Colonic mucosa (tissue), 4 donors: ENCODE results near the gene GSS. TPM values are rescaled to one million over a fixed set of nuclear protein-coding genes. Genes with fewer than 3 reads are reported as not detected.

Experiments
- DNase-seq: peaks from one replicate; pipeline ENCODE4 v3.0.0-alpha.2; 2020
- H3K27ac ChIP-seq: fragments of 200-600 bp; one replicate; pipeline ENCODE4 v1.8.0; 2021
- H3K27me3 ChIP-seq: fragments of 200-600 bp; one replicate; pipeline ENCODE4 v1.8.0; 2021
- H3K36me3 ChIP-seq: fragments of 200-600 bp; one replicate; pipeline ENCODE4 v1.8.0; 2021
- H3K4me1 ChIP-seq: fragments of 200-600 bp; one replicate; pipeline ENCODE4 v1.8.0; 2021; ENCODE audit warnings: mild to moderate bottlenecking
- H3K4me3 ChIP-seq: fragments of 200-600 bp; one replicate; pipeline ENCODE4 v1.8.0; 2021
- H3K9ac ChIP-seq, 2 donors: one replicate each; pipeline ENCODE4 v1.7.0; 2013; ENCODE audit warnings: control low read depth in 2 of 2, low read depth in 2 of 2, low read length in 2 of 2
- H3K9me3 ChIP-seq: fragments of 200-600 bp; one replicate; pipeline ENCODE4 v1.8.0; 2021
- intact Hi-C: fragments of 100-400 bp; cut with DNase I; formaldehyde crosslinking; loops from one replicate; pipeline ENCODE4 v1.14.1; 2022
- total RNA-seq, 2 donors: library from RNA; stranded (reverse); fragmentation: NEBNext Ultra II Directional in 1 of 2; extraction: Animal tissue kit (Norgen Biotek cat#: 25700) in 1 of 2; gene quantifications; one replicate each; pipeline ENCODE4 v1.2.1, GENCODE V29; 2021
- TF ChIP-seq, protein P1 (sequence below): fragments of 200-600 bp; IDR thresholded peaks from one replicate; pipeline ENCODE4 v1.8.0; 2022; ENCODE audit warnings: antibody characterized with exemption, mild to moderate bottlenecking
- donor health status: healthy.
- donor health status: DM: no; HTN: no; CAD: no.
- donor health status: DM: no; HTN: no; CAD: no.

Gene GSS
- total RNA-seq, 2 donors from 2014 or later: 83.4 to 109 TPM

GRCh38 chr20:34983995-34984735 is 28.6 kb upstream of the GSS start:
- Histone ChIP-seq H3K9ac (peak overlapping the region; percentile 26 to 76), H3K27me3 (no peaks in the 10 kb centered on the region), H3K9me3 (no peaks in the 10 kb centered on the region), H3K4me3 (no peak overlapping the region), H3K27ac (no peak overlapping the region), H3K36me3 (no peaks in the 10 kb centered on the region), H3K4me1 (peaks cover 11% of the 10 kb centered on the region)
- TF ChIP-seq, protein P1, sequence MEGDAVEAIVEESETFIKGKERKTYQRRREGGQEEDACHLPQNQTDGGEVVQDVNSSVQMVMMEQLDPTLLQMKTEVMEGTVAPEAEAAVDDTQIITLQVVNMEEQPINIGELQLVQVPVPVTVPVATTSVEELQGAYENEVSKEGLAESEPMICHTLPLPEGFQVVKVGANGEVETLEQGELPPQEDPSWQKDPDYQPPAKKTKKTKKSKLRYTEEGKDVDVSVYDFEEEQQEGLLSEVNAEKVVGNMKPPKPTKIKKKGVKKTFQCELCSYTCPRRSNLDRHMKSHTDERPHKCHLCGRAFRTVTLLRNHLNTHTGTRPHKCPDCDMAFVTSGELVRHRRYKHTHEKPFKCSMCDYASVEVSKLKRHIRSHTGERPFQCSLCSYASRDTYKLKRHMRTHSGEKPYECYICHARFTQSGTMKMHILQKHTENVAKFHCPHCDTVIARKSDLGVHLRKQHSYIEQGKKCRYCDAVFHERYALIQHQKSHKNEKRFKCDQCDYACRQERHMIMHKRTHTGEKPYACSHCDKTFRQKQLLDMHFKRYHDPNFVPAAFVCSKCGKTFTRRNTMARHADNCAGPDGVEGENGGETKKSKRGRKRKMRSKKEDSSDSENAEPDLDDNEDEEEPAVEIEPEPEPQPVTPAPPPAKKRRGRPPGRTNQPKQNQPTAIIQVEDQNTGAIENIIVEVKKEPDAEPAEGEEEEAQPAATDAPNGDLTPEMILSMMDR: no peak
- intact Hi-C loops: no loop called here
- peak; percentile 41 for DNase-seq

- Histone ChIP-seq H3K9me3 (no peaks in the 10 kb centered on the region), H3K36me3 (no peaks in the 10 kb centered on the region), H3K4me3 (no peak overlapping the region), H3K9ac (peak overlapping the region in 1 of 2 donors; percentile 76), H3K27me3 (no peaks in the 10 kb centered on the region), H3K27ac (no peak overlapping the region), H3K4me1 (peaks cover 11% of the 10 kb centered on the region)
- TF ChIP-seq, protein P1: no peak
- DNase-seq: no peak
- intact Hi-C loops: no loop called here
Measured at GRCh38 chr20:34983089-34983820, 27.6 kb upstream of the GSS start.

DNA sequence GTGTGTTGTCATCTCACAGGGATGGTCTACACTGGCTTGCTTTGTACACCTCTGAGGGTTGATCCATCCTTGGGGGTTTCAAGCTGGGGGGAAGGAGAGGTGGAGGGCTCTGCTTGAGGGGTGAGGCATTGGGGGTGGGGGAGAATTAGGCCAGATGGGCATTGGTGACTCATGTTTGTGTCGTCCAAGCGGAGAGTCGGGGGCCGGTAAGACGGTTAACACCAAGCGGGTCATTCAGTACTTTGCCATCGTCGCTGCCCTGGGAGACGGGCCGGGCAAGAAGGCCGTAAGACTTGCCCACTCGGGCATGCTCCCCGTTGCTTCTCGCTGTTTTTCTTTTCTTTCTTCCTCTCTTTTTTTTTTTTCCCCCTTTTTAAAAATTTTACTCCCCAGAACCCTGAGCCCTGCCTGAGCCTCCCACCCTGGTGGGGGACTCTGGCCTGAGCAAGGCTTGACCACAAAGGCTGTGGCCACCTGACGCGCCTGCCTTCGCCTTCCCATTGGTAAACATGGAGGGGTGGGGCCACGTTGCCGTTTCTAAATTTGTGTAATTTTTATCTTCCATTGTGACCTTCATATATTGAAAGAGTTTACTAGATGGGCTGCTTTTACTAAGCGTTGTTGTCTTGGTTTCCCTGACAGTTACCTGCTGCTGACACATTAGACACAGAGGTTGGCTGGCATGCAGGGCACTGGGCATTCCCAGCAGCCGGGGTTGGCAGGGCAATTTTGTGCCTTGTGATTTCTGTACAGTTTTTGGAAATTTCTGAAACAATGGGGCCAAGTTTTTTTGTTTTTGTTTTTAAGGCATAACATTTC is 26.9 kb upstream of the GSS start:
- intact Hi-C loops: no loop called here
- no peaks in the 10 kb centered on the region for H3K9me3 ChIP-seq
- peaks cover 11% of the 10 kb centered on the region for H3K4me1 ChIP-seq
- no peak for DNase-seq
- H3K4me3 ChIP-seq: no peak overlapping the region
- H3K27me3 ChIP-seq: no peaks in the 10 kb centered on the region
- H3K36me3 ChIP-seq: no peaks in the 10 kb centered on the region
- TF ChIP-seq, protein P1: no peak
- H3K27ac ChIP-seq: no peak overlapping the region
- H3K9ac ChIP-seq: no peak overlapping the region

DNA sequence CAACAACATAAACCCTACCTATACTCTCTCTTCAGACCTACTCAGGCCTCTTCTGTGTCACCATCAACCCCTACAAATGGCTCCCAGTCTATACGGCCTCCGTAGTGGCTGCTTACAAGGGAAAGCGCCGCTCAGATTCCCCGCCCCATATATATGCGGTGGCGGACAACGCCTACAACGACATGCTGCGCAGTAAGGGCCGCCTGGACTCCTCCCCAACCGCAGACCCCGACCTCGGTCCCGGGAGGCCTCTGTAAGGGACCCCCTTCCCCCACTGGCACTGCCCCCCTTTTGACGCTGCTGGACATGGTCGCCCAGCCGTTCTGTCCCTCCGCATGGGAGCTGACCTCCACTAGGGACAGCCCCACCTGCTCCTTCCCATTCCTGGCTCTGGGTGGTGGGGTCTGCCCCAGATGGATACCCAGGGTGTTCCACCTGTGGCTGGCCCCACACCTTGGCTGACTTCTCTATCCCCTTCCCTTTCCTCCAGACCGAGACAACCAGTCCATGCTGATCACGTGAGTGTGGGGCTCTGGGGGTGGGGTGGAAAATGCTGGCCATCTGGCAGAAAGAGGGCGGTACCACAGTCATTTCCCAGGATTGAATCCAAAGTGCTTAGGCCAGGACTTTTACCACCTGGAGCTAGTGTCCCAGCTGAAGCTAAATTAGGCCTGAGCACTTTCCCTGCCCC is 25.1 kb upstream of the GSS start:
- no peak overlapping the region for H3K27ac ChIP-seq
- intact Hi-C loops: no loop called here
- DNase-seq: peak; percentile 67
- H3K9me3 ChIP-seq: no peaks in the 10 kb centered on the region
- peaks cover 11% of the 10 kb centered on the region for H3K4me1 ChIP-seq
- no peak overlapping the region for H3K9ac ChIP-seq
- no peaks in the 10 kb centered on the region for H3K36me3 ChIP-seq
- TF ChIP-seq, protein P1: no peak
- no peak overlapping the region for H3K4me3 ChIP-seq
- H3K27me3 ChIP-seq: no peaks in the 10 kb centered on the region
